HG02884 (cell line): ENCODE data around the gene TGM3.

Experiments used
- ATAC-seq: cut with Tn5 transposase; IDR thresholded peaks from one replicate; pipeline ENCODE4 v1.9.1; 2021; ENCODE audit warnings: mild to moderate bottlenecking, moderate library complexity; ENCODE audit not compliant: unreplicated experiment

Gene TGM3

DNA sequence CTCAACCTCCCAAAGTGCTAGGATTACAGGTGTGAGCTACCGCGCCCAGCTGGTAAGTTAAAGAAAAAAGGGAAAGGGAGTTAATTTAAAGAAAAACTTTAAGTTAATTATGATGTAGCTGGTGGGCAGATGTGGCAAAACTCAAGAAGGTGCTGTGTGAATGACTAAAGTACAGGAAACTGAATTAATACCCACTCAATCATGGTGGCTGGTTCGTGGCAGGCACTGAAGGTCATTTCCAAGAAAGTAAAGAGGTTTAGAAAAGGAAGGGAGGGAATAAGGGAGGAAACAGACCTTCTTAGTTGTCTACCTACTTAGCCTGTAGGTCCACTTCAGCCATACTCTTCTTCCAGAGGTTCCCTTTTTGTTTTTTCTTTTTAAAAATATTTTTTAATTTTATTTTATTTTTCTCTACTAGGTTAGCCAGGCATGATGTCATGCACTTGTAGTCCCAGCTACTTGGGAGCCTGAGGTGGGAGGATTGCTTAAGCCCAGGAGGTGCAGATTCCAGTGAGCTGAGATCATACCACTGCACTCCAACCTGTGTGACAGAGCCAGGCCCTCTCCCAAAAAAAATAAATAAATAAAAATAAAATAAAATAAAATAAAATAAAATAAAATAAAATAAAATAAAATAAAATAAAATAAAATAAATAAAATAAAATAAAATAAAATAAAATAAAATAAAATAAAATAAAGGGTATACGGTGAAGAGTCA is 11.9 kb upstream of the TGM3 start:
- ATAC-seq = no peak

DNA sequence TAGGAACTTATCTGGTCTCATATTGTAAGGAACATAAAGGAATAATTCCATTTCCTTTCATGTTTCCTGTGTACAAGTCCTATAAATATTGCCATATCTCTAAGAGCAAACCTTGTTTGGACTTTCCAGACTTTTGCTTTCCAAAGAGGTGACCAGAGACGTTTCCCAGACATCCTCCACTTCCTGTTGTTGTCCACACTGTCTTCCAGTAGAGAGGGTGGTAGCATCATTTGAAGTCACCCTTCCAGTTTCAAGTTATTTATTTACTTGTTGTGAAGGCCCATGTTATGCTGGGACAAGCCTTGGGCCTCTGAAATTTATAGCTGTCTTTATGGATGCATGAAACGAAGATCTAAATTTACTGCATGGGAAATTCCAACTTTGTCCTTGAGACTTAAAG is 10.6 kb upstream of the TGM3 start:
- ATAC-seq = no peak

DNA sequence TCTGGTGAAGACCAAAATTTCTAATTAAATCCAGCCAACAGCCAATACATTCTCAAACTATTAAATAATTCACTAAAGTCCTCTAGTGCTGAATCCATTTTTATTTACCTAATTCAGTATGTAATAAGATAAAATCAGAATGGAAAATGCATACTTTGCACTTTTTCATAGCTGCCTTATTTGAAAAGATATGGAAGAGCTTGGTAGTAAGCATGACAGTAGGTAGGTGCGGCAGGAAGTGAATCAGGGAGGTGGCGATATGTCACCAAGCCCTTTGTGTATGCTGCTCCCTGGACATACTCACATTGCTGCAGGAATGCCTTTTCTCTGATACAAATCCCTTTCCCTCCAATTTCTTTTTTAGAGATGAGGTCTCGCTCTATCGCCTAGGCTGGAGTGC is 10.2 kb upstream of the TGM3 start:
- ATAC-seq = no peak

DNA sequence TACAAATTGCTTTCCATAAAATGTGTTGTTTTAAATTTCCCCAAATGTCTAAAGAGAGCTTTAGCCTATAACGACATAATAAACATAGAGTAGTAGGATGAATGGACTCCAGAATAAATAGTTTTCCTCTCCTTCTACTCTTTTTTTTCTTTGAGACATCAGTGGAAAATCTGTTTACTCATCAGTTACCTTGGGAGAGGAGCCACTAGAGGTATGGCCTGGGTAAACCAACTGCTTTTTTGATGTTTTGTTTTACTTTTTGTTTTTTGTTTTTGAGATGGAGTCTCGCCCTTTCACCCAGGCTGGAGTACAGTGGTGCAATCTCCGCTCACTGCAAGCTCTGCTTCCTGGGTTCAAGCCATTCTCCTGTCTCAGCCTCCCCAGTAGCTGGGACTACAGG is 8.3 kb upstream of the TGM3 start:
- ATAC-seq = no peak

DNA sequence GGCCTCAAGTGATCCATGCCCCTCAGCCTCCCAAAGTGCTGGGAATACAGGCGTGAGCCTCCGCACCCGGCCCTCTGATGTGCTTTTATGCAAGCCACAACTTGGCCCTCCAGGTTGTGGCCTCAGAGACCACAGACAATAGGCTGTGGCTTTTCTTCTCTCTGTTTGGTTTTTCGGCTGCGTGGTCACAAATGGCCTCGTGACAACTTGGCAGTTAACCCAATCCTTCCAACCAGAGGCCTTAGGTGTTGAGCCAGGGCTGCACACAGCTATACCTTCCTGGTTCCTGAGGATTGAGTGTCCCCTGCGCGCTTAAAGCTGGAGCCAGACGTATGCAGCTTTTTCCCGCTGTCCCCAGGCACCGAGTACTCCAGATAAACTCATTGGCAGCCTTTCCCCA is 6.3 kb upstream of the TGM3 start:
- no peak for ATAC-seq

DNA sequence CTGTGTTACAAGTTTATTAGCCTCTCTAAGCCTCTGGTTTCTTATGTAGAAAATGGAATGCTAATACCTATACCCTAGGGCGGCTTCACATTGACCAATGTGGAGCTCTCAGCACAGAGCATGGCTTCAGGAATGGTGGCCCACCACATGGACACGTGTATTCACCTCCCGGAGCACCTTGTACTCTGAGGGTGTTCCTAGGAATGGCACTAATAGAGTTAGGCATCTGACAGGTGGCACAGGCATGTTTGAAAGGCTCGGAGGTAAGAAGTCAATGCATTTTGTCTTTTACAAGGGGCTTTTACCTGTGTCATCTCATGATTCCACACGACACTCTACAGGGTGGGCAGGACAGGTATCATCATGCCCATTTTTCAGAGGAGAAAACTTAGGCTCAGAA is 5.3 kb upstream of the TGM3 start:
- no peak for ATAC-seq

DNA sequence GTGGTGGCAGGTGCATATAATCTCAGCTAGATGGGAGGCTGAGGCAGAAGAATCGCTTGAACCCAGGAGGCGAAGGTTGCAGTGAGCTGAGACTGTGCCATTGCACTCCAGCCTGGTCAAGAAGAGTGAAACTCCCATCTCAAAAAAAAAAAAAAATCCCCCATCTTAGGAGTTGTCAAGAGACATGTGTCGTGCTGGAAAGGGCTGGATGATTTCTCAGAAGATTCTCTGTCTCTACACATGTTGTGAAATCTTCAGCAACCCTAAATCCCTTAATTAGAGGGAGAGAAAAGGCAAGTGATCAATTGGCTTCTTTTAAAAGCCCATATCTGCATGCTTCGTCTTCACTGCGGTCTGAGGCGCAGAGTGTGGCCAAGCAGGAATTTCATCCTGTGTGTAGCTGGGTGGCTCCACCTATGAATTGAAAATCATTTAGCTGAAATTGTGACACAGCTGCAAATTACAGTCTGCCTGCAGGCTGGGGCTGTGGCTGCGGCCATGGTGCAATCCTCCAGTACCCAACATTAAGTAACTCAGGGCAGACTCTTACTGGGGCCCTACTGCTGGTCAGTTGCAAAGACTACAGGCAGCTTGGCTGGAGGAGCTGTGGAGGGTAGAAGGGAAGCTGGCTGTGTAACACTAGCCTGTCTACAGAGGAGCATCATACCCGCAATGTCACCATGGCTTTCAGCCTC is 3.2 kb upstream of the TGM3 start:
- ATAC-seq = no peak

DNA sequence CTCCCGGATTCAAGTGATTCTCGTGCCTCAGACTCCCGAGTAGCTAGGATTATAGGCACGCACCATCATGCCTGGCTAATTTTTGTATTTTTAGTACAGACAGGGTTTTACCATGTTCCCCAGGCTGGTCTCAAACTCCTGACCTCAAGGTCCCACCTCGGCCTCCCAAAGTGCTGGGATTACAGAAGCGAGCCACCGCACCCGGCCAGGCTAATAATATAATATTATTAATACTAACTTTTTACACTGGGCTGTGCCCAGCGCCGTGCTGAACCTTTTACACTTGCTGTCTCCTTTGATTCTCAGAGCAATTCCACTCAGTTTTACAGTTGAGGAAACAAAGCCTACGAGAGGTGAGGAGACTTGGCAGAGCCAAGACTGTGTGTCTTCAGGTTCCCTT is 2.3 kb upstream of the TGM3 start:
- ATAC-seq = no peak

DNA sequence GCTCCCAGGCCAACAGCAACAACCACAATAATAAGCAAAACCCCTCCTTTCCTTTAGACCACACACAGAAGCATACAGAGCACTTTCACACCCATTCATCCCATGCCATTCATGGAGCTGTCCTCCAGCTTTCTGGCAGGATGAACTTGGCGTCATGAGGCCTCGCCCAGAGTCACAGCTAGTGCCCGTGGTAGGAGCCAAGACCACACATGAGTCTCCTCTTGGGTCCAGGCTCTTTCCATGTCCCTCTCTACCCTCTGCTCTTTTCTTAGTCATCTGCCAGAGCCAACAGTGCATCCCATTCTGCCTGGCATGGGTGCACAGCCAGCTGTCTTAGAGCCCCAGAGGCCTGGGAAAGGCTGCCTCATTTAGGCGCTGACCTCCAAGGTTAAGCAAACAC is 1.8 kb upstream of the TGM3 start:
- ATAC-seq = no peak

DNA sequence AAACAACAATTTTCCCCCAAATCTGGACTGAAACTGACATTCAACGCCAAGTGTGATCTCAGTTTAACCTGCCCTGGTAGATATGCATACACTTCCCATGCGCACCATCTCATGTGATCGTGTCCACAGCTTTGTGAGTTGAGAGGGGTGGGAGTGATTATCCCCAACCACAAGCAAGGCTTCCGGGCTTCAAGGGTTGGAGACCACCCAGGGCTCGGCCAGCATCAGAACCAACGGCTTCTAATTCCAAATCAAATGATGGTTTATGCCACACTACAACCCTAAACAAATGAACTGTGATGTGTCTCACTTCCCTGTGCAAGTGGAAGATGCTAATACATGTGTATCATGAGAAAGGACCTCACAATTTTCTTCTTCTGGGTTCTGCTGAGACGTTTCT is 515 bp upstream of the TGM3 start:
- ATAC-seq = no peak

DNA sequence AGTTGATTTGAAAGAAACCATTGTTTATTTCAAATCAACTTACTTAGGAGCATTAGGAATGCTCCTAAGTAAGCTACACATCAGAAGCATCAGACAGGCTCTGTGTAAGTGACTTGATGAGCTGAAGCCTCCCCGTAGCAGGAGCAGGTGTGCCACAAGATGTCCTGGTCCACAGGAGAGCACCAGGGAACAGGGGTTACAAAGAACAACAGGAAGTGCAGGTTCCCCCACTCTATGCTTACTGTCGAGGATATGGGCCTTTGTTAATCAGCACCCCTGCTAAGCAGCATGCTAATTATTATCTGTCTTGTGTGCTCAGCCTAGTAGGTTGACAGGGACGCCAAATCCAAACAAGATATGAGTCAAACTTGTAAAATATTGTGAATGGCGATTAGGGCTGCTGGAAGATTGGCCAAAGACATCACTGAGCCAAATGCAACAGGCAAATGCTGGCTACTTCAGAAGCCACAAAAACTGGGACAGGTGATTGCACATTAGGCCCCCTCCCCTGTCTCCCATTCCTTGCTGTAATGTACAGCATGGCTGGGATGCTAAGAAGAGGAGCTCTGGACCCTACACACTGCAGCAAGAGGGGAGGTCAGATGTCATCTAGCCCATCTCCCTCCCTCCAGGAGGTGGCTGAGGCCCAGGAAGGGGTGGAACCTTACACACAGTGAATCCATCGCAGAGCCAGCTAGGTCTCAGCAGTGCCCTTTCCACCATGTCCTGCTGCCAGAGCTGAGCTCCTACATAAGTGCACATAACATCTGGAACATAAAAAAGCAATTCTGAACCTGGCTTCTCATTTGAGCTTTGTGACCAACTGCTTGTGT is 939 bp downstream of the TGM3 start:
- ATAC-seq = no peak

DNA sequence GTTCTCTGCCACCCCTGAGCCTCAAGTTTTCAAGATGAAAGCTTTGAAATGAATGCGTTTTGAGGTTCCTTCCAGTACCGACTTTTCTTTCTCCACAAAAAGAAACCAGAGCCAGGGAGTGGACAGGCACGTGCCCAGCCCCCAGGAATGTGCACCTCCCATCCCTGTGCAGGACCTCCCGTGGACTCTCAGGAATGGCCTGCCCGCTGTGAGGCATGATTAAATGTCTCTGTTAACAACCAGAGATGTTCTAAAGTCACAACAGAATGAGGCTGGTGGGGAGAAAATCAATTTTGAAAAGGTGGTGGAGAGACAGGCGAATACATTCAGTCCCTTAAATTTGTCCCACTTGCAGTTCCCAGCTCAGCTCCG is 1.5 kb downstream of the TGM3 start:
- ATAC-seq = no peak

DNA sequence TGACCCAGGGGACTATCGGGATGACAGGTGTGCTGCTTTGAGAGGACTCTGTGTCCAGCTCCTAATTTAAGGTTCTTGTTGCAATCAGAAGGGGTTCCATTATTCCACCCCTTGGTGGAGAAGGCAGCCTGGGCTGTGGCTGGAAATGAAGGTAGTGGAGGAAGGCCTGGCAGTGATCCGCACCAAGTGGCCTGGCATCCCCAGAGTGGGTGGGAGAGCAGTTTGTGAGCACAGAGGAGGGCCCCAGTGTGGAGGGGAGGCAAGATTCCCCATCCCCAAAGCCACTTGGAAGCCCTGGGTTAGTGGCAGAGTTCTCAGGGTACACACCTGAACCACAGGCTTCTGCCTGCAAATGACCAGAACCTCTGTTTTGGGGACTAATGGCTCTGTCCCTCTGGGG is 2.3 kb downstream of the TGM3 start:
- no peak for ATAC-seq

DNA sequence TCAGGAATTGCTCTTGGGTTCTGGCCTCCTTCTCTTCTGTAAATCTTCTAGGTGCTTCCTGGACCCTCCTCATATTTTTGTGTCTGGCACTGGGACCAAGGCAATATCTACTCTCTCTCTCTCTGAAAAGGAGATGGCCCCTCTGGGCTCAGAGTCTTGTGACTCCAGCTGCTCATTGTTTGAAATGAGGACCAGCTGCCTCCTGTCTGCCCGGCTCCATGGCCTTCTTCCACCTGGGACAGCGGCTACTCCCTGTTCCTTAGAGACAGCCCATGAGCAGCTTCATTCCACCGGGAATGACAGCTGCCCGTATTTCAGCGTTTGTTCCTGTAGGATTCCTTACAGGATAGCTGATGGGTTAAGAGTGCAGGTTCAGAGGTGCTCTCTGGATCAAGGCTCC is 2.9 kb downstream of the TGM3 start:
- ATAC-seq = no peak

DNA sequence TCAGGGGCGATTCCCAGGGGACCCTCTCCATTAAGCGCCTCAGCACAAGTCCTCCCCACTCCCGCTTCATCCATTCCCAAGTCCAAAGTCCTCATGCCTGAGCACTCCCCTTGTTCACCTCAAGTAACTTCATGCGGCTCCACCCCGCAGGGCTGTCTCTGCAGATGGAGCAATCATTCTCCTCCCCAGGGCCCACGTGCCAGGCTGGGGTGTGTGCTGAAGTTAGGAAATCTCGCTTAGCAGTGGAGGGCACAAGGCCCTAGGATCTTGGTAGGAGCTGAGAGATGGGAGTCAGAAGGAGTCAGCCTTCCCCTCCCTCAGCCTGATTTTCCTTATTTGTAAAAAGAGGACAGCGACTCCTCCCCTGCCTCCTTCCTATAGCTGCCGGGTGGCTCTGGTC is 3.5 kb downstream of the TGM3 start:
- ATAC-seq = no peak

DNA sequence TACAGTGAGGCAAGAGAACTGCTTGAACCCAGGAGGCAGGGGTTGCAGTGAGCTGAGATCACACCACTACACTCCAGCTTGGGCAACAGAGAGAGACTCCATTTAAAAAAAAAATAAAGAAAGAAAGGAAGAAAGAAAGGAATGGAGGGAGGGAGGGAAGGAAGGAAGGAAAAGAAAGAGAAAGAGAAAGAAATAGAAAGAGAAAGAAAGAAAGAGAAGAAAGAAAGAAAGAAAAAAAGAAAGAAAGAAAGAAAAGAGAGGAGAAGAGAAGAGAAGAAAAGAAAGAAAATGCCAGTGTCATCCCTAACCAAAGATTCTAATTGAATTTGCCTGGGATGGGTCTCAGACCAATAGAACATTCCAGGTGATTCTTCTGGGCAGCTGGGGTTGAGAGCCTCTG is 4.2 kb downstream of the TGM3 start:
- no peak for ATAC-seq

DNA sequence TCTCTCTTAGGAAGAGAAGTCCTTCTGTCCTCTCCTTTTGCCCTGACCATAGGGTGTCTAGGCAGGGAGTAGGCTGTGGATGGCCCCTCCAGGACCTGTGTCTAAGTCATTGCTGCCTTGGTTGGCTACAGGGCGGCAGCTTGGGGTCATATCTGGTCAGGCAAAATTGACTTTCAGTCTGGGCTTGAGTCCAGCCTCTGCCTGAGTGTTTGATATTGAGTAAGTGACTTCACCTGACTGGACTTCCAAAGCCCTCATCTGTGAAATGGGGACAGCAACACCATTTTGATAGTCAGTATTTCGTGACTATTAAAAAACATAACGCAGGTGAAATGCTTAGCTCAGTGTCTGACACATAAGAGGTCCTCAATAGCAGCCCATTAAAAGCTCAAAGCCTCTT is 4.6 kb downstream of the TGM3 start:
- ATAC-seq = no peak

DNA sequence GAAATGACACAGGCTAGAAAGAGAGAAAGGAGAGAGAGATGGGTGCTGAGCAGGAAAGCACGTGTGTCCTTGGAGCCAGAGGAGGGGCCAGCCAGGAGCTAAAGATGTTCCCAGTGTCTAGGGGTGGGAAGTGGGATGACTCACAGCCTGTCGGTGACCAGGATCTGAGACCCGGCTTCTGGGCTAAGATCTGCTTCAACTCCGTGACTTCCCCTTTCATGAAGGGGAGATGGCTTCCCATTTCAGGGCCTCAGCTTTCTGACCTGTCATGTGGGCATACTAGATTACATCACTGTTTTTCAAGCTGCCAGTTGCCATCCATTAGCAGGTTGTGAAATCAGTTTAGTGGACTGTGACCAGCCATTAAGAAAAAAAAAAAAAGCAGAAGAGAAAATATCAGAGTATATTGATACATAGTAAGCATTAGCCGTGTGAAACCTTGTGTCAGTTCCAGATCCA is 5.4 kb downstream of the TGM3 start:
- peak; percentile 85 for ATAC-seq

DNA sequence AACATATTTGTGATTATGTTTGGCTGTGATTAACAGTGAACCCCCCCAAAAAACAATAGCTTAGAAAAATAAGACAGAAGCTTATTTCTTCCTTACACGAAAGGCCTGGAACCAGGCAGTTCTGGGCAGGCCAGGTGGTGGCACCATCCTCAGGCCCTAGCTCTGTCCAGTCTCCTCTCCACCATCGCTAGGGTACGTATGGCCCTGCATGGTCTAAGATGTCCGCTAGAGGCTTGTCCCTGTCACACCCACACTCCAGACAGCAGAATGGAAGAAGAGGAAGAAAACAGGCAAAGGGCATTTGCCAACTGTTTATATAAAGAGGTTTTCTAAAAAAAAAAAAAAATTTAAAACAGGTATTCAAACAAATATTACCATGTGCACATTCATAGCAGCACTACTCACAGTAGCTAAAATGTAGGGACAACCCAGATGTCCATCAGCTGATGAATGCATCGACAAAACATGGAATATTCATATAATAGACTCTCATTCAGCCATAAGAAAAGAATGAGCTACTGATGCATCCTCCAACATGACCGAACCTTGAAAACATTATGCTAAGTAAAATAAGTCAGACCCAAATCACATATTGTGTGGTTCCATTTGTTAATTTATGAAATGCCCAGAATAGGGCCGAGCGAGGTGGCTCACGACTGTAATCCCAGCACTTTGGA is 6.7 kb downstream of the TGM3 start:
- no peak for ATAC-seq

DNA sequence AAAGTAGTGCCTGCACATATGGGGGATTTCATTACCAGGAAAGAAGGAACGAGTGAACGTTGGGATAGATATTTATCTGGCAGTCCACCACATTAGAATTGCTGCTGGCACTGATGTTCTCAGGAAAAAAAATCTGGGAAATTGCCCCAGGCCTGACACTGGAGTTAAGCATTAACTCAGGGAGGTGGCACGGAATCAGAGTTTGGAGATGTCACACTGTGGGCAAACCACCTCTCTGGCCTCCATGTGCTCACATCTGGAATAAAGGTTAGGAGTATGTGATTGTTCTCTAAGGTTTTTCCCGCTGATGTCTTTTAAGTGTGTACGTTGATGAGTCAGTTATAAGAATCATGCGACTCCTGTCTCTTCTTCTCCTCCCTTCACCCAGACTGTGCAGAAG is 7.9 kb downstream of the TGM3 start:
- no peak for ATAC-seq

DNA sequence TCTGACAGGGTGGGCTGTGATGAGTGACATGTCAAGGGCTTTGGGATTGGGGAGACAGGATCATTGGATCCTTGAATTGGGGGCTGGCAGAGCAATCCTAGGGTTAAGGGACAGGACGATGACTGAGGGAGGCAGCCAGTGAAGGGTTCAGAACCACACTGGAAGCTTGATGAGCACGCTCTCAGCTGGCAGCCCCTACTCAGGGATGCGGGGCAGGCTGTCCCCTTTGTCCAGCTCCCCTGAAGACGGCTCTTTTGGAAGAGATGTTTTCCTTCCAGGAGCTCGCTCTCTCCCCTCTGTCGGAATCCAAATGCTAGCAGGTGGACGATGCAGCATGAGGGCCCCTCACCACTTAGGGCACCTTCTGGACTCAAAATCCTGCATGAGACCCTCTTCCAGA is 8.4 kb downstream of the TGM3 start:
- no peak for ATAC-seq
